Gastrocnemius medialis (tissue), 4 donors: Measurements from ENCODE around the gene DBF4B.

ENCODE experiments used
- POLR2A ChIP-seq, 2 donors: fragments of 450-650 bp; IDR thresholded peaks; one replicate each; pipeline ENCODE4 v1.6.1; 2017; ENCODE audit warnings: antibody characterized with exemption in 2 of 2, mild to moderate bottlenecking in 2 of 2, moderate library complexity in 2 of 2
- TF ChIP-seq, protein P1 (sequence below), 5 experiments: fragments of 450-650 bp in 3 of 5; fragments of 200-600 bp in 2 of 5; sonication (generic) in 2 of 5; IDR thresholded peaks in 4 of 5; conservative IDR thresholded peaks in 1 of 5; 1 replicate in 4 of 5; 2 replicates in 1 of 5; pipeline ENCODE4 v1.5.1; 2016 to 2019; ENCODE audit warnings: antibody characterized with exemption in 5 of 5, mild to moderate bottlenecking in 3 of 5, moderate library complexity in 3 of 5

GRCh38 chr17:44795421-44795820 lies 87.0 kb downstream of the DBF4B start:
- TF ChIP-seq, protein P1, sequence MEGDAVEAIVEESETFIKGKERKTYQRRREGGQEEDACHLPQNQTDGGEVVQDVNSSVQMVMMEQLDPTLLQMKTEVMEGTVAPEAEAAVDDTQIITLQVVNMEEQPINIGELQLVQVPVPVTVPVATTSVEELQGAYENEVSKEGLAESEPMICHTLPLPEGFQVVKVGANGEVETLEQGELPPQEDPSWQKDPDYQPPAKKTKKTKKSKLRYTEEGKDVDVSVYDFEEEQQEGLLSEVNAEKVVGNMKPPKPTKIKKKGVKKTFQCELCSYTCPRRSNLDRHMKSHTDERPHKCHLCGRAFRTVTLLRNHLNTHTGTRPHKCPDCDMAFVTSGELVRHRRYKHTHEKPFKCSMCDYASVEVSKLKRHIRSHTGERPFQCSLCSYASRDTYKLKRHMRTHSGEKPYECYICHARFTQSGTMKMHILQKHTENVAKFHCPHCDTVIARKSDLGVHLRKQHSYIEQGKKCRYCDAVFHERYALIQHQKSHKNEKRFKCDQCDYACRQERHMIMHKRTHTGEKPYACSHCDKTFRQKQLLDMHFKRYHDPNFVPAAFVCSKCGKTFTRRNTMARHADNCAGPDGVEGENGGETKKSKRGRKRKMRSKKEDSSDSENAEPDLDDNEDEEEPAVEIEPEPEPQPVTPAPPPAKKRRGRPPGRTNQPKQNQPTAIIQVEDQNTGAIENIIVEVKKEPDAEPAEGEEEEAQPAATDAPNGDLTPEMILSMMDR (IDR thresholded peaks at IDR 0.05 in 4 of 5, conservative IDR thresholded peaks at IDR 0.05 in 1 of 5), result no peak
- no peak for TF ChIP-seq POLR2A (IDR thresholded peaks at IDR 0.05)
